Measurements from ENCODE around the gene ZNF664.

- TF ChIP-seq, protein P1, sequence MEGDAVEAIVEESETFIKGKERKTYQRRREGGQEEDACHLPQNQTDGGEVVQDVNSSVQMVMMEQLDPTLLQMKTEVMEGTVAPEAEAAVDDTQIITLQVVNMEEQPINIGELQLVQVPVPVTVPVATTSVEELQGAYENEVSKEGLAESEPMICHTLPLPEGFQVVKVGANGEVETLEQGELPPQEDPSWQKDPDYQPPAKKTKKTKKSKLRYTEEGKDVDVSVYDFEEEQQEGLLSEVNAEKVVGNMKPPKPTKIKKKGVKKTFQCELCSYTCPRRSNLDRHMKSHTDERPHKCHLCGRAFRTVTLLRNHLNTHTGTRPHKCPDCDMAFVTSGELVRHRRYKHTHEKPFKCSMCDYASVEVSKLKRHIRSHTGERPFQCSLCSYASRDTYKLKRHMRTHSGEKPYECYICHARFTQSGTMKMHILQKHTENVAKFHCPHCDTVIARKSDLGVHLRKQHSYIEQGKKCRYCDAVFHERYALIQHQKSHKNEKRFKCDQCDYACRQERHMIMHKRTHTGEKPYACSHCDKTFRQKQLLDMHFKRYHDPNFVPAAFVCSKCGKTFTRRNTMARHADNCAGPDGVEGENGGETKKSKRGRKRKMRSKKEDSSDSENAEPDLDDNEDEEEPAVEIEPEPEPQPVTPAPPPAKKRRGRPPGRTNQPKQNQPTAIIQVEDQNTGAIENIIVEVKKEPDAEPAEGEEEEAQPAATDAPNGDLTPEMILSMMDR (IDR thresholded peaks at IDR 0.05 in 8 of 11, conservative IDR thresholded peaks at IDR 0.05 in 3 of 11) = no peak
- no peak for TF ChIP-seq POLR2A (IDR thresholded peaks at IDR 0.05)
Observed at GRCh38 chr12:123943816-123944215, 29.2 kb upstream of the ZNF664 start.

All from spleen (tissue), 7 donors.